ENCODE results near the gene RRP12. TPM values are rescaled to one million over a fixed set of nuclear protein-coding genes. Genes with fewer than 3 reads are reported as not detected.
A peak's percentile ranks its signal among the peaks of the same experiment; 100 is the strongest.

The RRP12 gene
- total and polyA plus RNA-seq, 3 experiments from 2014 or later, result 11.6 to 111 (median 102) TPM

DNA sequence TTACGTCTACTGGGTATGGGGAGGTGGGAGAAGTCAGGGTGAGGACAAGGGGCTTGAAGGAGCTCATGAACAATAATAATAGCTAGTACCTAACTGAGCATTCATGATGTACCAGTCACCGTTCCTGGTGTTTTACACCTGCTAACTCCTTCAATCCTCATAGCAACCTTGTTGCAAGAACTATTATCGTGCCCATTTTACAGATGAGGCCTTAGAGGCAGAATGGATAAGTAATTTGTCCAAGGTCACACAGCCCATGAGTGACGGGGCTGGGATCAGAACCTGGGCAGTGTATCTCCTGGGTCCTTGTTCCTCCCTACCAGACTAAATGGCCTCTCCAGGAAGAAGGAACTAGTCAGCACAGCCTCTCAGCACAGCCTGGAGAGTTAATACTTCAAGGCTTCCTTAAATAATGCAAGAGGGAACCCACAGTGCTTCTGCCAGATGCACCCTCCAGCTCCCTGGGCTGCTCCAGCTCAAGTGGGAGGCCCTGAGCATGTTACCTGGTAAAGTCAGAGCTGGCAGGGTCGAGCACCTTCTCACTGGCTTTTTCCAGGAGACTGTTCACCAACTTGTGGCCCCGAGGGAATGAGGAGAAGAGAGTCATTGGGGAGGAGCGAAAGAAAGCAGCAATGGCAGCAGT is 28.8 kb downstream of the RRP12 start:
- CTCF ChIA-PET, result interaction anchor here (0.6 kb wide), 1 partner anchor 34 kb away, joined by 3 read pairs; no protein-coding TSS in a partner anchor
- POLR2A ChIA-PET, result no interaction called here

DNA sequence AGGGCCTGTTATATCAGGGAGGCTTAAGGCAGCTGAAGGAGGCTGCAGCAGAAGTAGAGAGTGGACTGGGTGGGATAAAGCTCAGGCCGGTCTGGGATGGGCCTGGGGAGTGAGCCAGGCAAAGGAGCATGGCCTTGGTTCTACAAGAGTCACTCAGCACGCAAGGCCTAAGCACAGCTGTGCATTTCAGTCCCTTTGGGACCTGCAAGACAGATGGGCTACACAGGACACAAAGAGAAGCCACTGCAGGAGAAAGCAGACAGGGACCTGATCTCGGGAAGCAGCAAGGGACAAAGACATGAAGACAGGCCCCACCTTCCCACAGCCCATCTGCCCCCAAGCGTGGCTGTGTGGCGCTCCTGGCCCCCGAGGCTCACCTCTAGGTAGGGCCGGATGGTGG is 29.4 kb downstream of the RRP12 start:
- H3K9me3 Mint-ChIP-seq, result no peaks in the 10 kb centered on the region
- H3K27me3 ChIP-seq (ENCODE audit: insufficient read depth, low read length, poor library complexity, severe bottlenecking), result no peaks in the 10 kb centered on the region
- no peak for DNase-seq
- no peaks in the 10 kb centered on the region for H3K4me1 ChIP-seq (ENCODE audit: insufficient read depth, low read length)
- peaks cover 4 to 71% (median 16%) of the 10 kb centered on the region in 3 donors for H3K36me3 Mint-ChIP-seq
- peak overlapping the region in 4 of 8 donors; percentile 22 to 86 (median 43) for H3K27ac Mint-ChIP-seq
- H3K27me3 Mint-ChIP-seq, result no peaks in the 10 kb centered on the region
- H3K27ac ChIP-seq (ENCODE audit: low read depth, low read length), result no peak overlapping the region
- ChIA-PET POLR2A (no interaction called here), CTCF (interaction anchor here (0.6 to 1.2 kb wide), 2 partner anchors 35 to 93 kb away, joined by 3 to 4 read pairs; no protein-coding TSS in a partner anchor)
- peak overlapping the region in 1 of 7 donors; percentile 54 for H3K4me3 Mint-ChIP-seq
- H3K9me3 ChIP-seq (ENCODE audit: low read length), result no peaks in the 10 kb centered on the region
- no peaks in the 10 kb centered on the region for H3K36me3 ChIP-seq (ENCODE audit: insufficient read depth, low read length)
- H3K4me1 Mint-ChIP-seq, result no peaks in the 10 kb centered on the region
- no peak overlapping the region for H3K4me3 ChIP-seq (ENCODE audit: low read length)

More for the DNA sequence above, 28.8 kb downstream of the RRP12 start:
- Histone ChIP-seq H3K36me3 (ENCODE audit: insufficient read depth, low read length) (no peaks in the 10 kb centered on the region), H3K9me3 (ENCODE audit: low read length) (no peaks in the 10 kb centered on the region), H3K27ac (ENCODE audit: low read depth, low read length) (no peak overlapping the region), H3K27me3 (ENCODE audit: insufficient read depth, low read length, poor library complexity, severe bottlenecking) (no peaks in the 10 kb centered on the region), H3K4me3 (ENCODE audit: low read length) (no peak overlapping the region), H3K4me1 (ENCODE audit: insufficient read depth, low read length) (no peaks in the 10 kb centered on the region)
- DNase-seq, result no peak
- H3K27ac Mint-ChIP-seq, result no peak overlapping the region
- H3K36me3 Mint-ChIP-seq, result peaks cover 4 to 65% (median 16%) of the 10 kb centered on the region in 3 donors
- H3K27me3 Mint-ChIP-seq, result no peaks in the 10 kb centered on the region
- no peaks in the 10 kb centered on the region for H3K4me1 Mint-ChIP-seq
- H3K9me3 Mint-ChIP-seq, result no peaks in the 10 kb centered on the region
- H3K4me3 Mint-ChIP-seq, result peak overlapping the region in 1 of 7 donors; percentile 44

DNA sequence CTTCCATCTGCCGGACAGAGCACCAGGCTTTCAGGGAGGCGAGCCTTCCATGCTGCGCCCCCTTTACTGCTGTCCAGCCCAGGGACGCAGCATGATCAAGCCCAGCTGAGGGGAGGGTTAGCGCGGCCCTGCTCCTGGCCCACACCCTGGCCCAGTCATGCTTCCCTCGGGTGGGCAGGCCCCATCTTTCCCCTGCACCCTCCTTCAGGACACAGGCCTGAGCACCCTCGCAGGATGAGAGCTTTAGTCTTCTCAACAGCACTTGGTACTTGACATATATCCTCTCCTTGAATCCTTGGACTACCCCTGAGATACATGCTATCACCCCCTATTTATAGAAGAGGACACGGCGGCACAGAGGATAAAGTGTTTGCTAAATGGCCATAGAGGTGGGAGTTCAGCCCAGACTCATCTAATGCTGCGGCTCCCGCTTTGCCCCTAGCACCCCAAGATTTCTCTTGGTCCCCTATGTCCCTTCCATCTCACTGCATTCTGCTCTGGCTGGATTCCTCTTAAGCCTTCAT is 34.0 kb downstream of the RRP12 start:
- Mint-ChIP-seq H3K36me3 (peaks cover 4 to 78% (median 16%) of the 10 kb centered on the region in 3 donors), H3K9me3 (no peaks in the 10 kb centered on the region), H3K4me1 (no peaks in the 10 kb centered on the region), H3K4me3 (no peak overlapping the region), H3K27me3 (no peaks in the 10 kb centered on the region), H3K27ac (peak overlapping the region in 1 of 8 donors; percentile 31)
- no peaks in the 10 kb centered on the region for H3K9me3 ChIP-seq (ENCODE audit: low read length)
- no peak for DNase-seq
- no peaks in the 10 kb centered on the region for H3K27me3 ChIP-seq (ENCODE audit: insufficient read depth, low read length, poor library complexity, severe bottlenecking)
- H3K27ac ChIP-seq (ENCODE audit: low read depth, low read length), result no peak overlapping the region
- H3K4me3 ChIP-seq (ENCODE audit: low read length), result no peak overlapping the region
- no peaks in the 10 kb centered on the region for H3K36me3 ChIP-seq (ENCODE audit: insufficient read depth, low read length)
- ChIA-PET CTCF (no interaction called here), POLR2A (no interaction called here)
- H3K4me1 ChIP-seq (ENCODE audit: insufficient read depth, low read length), result no peaks in the 10 kb centered on the region

DNA sequence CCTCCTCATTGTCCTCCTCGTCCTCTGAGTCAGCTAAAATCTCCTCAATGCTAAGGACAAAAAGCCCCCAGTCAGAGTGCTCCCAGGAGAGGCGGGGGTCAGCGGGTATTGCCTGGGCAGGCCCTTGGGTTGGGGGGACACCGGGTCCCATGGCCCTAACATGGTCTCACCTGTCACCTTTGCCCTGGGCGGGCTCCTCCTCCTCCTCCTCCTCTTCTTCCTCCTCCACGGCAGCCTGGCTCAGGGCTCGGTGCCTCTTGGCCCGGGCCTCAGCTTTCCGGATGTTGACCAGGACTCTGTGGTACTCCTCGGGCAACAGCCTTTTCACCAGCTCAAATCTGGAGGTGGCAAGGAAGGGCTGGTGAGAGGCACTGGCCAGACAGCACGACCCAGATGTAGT is 34.6 kb downstream of the RRP12 start:
- no peaks in the 10 kb centered on the region for H3K36me3 ChIP-seq (ENCODE audit: insufficient read depth, low read length)
- H3K4me3 ChIP-seq (ENCODE audit: low read length), result no peak overlapping the region
- POLR2A ChIA-PET, result no interaction called here
- no peaks in the 10 kb centered on the region for H3K4me1 ChIP-seq (ENCODE audit: insufficient read depth, low read length)
- no peak for DNase-seq
- Mint-ChIP-seq H3K4me3 (no peak overlapping the region), H3K36me3 (peaks cover under 1 to 72% (median 11%) of the 10 kb centered on the region in 3 donors), H3K27ac (peak overlapping the region in 1 of 8 donors; percentile 35), H3K4me1 (no peaks in the 10 kb centered on the region), H3K27me3 (no peaks in the 10 kb centered on the region), H3K9me3 (no peaks in the 10 kb centered on the region)
- CTCF ChIA-PET, result no interaction called here
- H3K9me3 ChIP-seq (ENCODE audit: low read length), result no peaks in the 10 kb centered on the region
- H3K27me3 ChIP-seq (ENCODE audit: insufficient read depth, low read length, poor library complexity, severe bottlenecking), result no peaks in the 10 kb centered on the region
- no peak overlapping the region for H3K27ac ChIP-seq (ENCODE audit: low read depth, low read length)

DNA sequence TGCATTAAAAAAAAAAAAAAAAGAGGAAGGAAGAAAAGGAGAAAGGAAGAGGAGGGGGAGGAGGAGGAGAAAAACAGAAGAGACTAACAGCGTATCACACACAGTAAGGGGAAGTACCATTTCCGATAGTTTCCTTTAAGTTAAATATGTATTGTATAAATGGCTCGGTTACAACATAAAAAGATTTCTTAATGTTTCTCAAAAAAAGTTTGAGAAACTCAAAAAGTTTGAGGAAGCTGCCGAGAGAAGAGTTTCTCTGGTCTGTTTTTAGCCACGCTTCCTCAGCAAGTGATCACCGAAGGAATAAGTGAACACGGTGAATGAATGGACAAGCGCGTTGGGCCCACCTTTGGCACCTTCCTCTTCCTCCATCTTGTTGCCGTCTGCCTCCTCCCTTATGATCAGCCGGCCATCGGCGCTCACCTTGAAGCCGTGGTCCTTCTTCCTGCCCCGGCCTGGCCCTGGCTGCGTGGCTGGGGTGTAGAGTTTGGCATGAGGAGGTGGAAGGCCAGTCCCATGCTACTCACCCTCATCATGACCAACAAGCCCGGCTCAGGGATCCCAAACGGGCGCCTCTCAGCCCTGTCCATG is 35.3 kb downstream of the RRP12 start:
- no peak overlapping the region for H3K27ac ChIP-seq (ENCODE audit: low read depth, low read length)
- H3K9me3 ChIP-seq (ENCODE audit: low read length), result no peaks in the 10 kb centered on the region
- ChIA-PET POLR2A (no interaction called here), CTCF (interaction anchor here (0.9 kb wide), 1 partner anchor 87 kb away, joined by 3 read pairs; no protein-coding TSS in a partner anchor)
- Mint-ChIP-seq H3K4me3 (no peak overlapping the region), H3K36me3 (peaks cover 0 to 68% (median 7%) of the 10 kb centered on the region in 3 donors), H3K27me3 (no peaks in the 10 kb centered on the region), H3K9me3 (no peaks in the 10 kb centered on the region), H3K4me1 (no peaks in the 10 kb centered on the region), H3K27ac (peak overlapping the region in 2 of 8 donors; percentile 29 to 77)
- H3K36me3 ChIP-seq (ENCODE audit: insufficient read depth, low read length), result no peaks in the 10 kb centered on the region
- no peaks in the 10 kb centered on the region for H3K4me1 ChIP-seq (ENCODE audit: insufficient read depth, low read length)
- no peaks in the 10 kb centered on the region for H3K27me3 ChIP-seq (ENCODE audit: insufficient read depth, low read length, poor library complexity, severe bottlenecking)
- DNase-seq, result no peak
- no peak overlapping the region for H3K4me3 ChIP-seq (ENCODE audit: low read length)

DNA sequence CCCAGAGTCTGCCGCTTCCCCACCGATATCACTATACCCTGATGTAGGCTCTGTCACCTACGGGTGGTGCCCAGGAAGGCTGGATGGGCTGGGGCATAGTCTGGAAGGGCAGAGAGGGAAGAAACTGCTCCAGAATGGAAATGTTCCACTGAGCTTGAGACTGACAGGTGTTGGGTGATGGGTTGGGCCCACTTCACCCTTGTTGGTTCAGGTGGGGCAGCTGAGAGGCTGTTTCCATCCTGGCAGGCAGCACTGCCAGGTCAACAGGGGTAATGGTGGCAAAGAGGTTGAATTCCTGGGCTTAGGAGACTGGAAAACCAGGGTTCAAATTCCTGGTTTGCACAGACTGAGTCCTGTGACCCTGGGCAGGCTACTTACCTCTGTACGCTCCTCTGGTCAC is 38.1 kb downstream of the RRP12 start:
- no peaks in the 10 kb centered on the region for H3K36me3 ChIP-seq (ENCODE audit: insufficient read depth, low read length)
- no peaks in the 10 kb centered on the region for H3K27me3 Mint-ChIP-seq
- DNase-seq, result no peak
- no peaks in the 10 kb centered on the region for H3K4me1 Mint-ChIP-seq
- H3K9me3 Mint-ChIP-seq, result no peaks in the 10 kb centered on the region
- no peak overlapping the region for H3K4me3 Mint-ChIP-seq
- H3K27me3 ChIP-seq (ENCODE audit: insufficient read depth, low read length, poor library complexity, severe bottlenecking), result no peaks in the 10 kb centered on the region
- POLR2A ChIA-PET, result no interaction called here
- H3K4me1 ChIP-seq (ENCODE audit: insufficient read depth, low read length), result no peaks in the 10 kb centered on the region
- CTCF ChIA-PET, result no interaction called here
- H3K27ac Mint-ChIP-seq, result peak overlapping the region in 1 of 8 donors; percentile 37
- no peak overlapping the region for H3K4me3 ChIP-seq (ENCODE audit: low read length)
- H3K36me3 Mint-ChIP-seq, result peaks cover 3 to 58% (median 9%) of the 10 kb centered on the region in 3 donors
- H3K9me3 ChIP-seq (ENCODE audit: low read length), result no peaks in the 10 kb centered on the region
- no peak overlapping the region for H3K27ac ChIP-seq (ENCODE audit: low read depth, low read length)

DNA sequence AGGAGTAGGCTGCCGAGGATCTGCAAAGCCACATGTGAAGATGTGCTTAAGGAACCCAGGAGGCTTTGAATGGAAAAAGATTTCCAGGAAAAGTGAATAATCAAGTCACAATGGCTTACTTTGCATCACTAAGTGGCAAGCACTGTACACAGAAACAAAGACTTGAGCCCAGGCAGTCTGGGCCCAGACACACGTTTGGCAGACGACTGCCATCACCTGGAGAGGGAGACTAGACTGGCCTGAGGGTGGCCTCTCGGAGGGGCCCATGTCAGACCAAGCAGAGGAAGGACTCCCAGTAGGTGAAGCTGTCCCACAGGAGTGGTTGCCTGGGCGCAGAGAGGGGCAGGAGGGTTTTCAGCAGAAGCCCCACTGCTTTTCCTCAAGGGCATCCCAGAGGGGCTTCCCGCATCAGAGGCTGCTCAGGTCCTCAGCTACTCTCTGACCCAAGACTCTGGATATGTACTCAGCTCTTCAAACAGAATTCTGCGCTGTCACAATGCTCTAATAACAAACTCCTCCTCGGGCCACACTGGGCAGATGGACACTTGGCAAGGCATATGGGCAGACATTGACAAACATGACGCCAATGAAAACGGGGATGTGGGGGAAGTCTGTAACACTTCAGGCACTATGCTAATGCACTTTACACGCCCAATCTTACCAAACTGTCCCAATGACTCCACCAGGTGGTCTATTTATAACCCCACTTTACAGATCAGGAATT is 38.7 kb downstream of the RRP12 start:
- POLR2A ChIA-PET, result no interaction called here
- H3K36me3 ChIP-seq (ENCODE audit: insufficient read depth, low read length), result no peaks in the 10 kb centered on the region
- Mint-ChIP-seq H3K4me3 (no peak overlapping the region), H3K36me3 (peaks cover 3 to 57% (median 9%) of the 10 kb centered on the region in 3 donors), H3K27me3 (no peaks in the 10 kb centered on the region), H3K4me1 (no peaks in the 10 kb centered on the region), H3K9me3 (no peaks in the 10 kb centered on the region), H3K27ac (peak overlapping the region in 2 of 8 donors; percentile 37 to 73)
- CTCF ChIA-PET, result no interaction called here
- no peak overlapping the region for H3K4me3 ChIP-seq (ENCODE audit: low read length)
- no peaks in the 10 kb centered on the region for H3K27me3 ChIP-seq (ENCODE audit: insufficient read depth, low read length, poor library complexity, severe bottlenecking)
- no peak overlapping the region for H3K27ac ChIP-seq (ENCODE audit: low read depth, low read length)
- no peaks in the 10 kb centered on the region for H3K4me1 ChIP-seq (ENCODE audit: insufficient read depth, low read length)
- no peaks in the 10 kb centered on the region for H3K9me3 ChIP-seq (ENCODE audit: low read length)
- no peak for DNase-seq

DNA sequence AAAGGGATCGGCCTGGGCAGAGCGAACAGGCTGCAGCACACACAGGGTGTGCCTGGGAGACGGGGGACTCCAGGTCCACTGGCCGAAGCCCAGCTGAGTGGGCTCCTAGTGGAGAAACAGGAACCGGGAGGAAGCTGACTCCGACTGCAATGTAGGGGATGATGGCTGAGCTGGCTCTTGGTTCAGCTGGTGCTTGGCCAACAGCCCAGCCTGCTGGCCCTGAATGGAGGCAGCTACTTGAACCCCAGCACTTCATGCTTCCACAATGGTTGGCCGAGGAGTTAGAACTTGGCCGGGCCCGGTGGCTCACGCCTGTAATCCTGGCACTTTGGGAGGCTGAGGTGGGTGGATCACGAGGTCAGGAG is 39.6 kb downstream of the RRP12 start:
- no peaks in the 10 kb centered on the region for H3K9me3 Mint-ChIP-seq
- peaks cover 0 to 2% (median 1%) of the 10 kb centered on the region in 3 donors for H3K4me1 Mint-ChIP-seq
- no peaks in the 10 kb centered on the region for H3K36me3 ChIP-seq (ENCODE audit: insufficient read depth, low read length)
- peaks cover 3 to 53% (median 9%) of the 10 kb centered on the region in 3 donors for H3K36me3 Mint-ChIP-seq
- POLR2A ChIA-PET, result no interaction called here
- no peaks in the 10 kb centered on the region for H3K4me1 ChIP-seq (ENCODE audit: insufficient read depth, low read length)
- H3K27me3 Mint-ChIP-seq, result no peaks in the 10 kb centered on the region
- H3K9me3 ChIP-seq (ENCODE audit: low read length), result no peaks in the 10 kb centered on the region
- H3K27ac Mint-ChIP-seq, result no peak overlapping the region
- H3K27ac ChIP-seq (ENCODE audit: low read depth, low read length), result no peak overlapping the region
- H3K4me3 ChIP-seq (ENCODE audit: low read length), result no peak overlapping the region
- no peak for DNase-seq
- H3K4me3 Mint-ChIP-seq, result no peak overlapping the region
- H3K27me3 ChIP-seq (ENCODE audit: insufficient read depth, low read length, poor library complexity, severe bottlenecking), result no peaks in the 10 kb centered on the region
- CTCF ChIA-PET, result no interaction called here

Measured in CD8-positive, alpha-beta memory T cell (primary cell).